Neural crest cell (in vitro differentiated cells): ENCODE data around the gene LDHD. TPM values are rescaled to one million over a fixed set of nuclear protein-coding genes. Genes with fewer than 3 reads are reported as not detected.
"Not testable (repeated sequence)": the region's sequence is repeated elsewhere in the genome, so short reads cannot be mapped to it uniquely, and the experiment has no call there.

Source experiments
- DNase-seq: peaks from one replicate; pipeline ENCODE4 v3.0.0; 2021; ENCODE audit warnings: low read depth, mixed read lengths, low spot score
- H3K27ac Mint-ChIP-seq: one replicate; pipeline ENCODE4 v1.8.0; 2021; ENCODE audit warnings: mild to moderate bottlenecking, mixed read lengths; ENCODE audit not compliant: unreplicated experiment
- H3K27me3 Mint-ChIP-seq: 2 replicates; pipeline ENCODE4 v1.8.0; 2021; ENCODE audit warnings: low read depth, mild to moderate bottlenecking, mixed read lengths
- H3K36me3 Mint-ChIP-seq: 2 replicates; pipeline ENCODE4 v1.8.0; 2021; ENCODE audit warnings: low read depth, mild to moderate bottlenecking, mixed read lengths
- H3K4me1 Mint-ChIP-seq: 2 replicates; pipeline ENCODE4 v1.8.0; 2021; ENCODE audit warnings: mixed read lengths
- H3K4me3 Mint-ChIP-seq: one replicate; pipeline ENCODE4 v1.8.0; 2021; ENCODE audit warnings: mild to moderate bottlenecking, mixed read lengths
- H3K9me3 Mint-ChIP-seq: 2 replicates; pipeline ENCODE4 v1.8.0; 2021; ENCODE audit warnings: mixed read lengths
- total RNA-seq: library from RNA; stranded (reverse); gene quantifications from 2 replicates; pipeline ENCODE4 v1.2.1, GENCODE V29; 2021
- TF ChIP-seq, protein P1 (sequence below): fragments of 200-600 bp; sonication (generic); conservative IDR thresholded peaks from 2 replicates; pipeline ENCODE4 v1.5.0; 2021; ENCODE audit warnings: antibody characterized with exemption, mild to moderate bottlenecking

LDHD gene
- total RNA-seq, 1 donor from 2014 or later, result 0.56 TPM

DNA sequence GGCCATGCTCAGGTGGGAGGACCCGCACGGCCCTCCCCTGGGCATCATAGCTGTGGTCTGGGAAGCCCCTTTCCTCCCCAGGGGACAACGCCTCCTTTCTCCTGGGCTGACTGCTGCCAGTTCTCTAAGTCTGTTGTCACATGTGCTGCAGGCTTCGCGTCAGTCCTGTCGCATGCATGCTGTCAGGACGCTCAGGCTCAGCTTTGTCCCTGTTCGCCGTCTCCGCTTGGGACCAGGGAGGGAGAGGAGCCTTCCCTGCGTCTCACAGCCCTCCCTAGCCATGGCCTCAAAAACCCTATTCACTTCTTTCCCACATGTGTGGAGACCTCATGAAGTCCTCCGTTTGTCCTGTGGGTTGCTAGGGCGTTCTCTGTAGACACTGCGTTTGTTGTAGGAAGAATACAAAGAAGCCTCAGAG is 21.4 kb downstream of the LDHD start:
- Mint-ChIP-seq H3K9me3 (no peaks in the 10 kb centered on the region), H3K4me1 (peaks cover 42% of the 10 kb centered on the region), H3K27ac (peak overlapping the region; percentile 87), H3K27me3 (no peaks in the 10 kb centered on the region), H3K4me3 (peak overlapping the region; percentile 3), H3K36me3 (no peaks in the 10 kb centered on the region)
- peak; percentile 18 for DNase-seq
- TF ChIP-seq, protein P1, sequence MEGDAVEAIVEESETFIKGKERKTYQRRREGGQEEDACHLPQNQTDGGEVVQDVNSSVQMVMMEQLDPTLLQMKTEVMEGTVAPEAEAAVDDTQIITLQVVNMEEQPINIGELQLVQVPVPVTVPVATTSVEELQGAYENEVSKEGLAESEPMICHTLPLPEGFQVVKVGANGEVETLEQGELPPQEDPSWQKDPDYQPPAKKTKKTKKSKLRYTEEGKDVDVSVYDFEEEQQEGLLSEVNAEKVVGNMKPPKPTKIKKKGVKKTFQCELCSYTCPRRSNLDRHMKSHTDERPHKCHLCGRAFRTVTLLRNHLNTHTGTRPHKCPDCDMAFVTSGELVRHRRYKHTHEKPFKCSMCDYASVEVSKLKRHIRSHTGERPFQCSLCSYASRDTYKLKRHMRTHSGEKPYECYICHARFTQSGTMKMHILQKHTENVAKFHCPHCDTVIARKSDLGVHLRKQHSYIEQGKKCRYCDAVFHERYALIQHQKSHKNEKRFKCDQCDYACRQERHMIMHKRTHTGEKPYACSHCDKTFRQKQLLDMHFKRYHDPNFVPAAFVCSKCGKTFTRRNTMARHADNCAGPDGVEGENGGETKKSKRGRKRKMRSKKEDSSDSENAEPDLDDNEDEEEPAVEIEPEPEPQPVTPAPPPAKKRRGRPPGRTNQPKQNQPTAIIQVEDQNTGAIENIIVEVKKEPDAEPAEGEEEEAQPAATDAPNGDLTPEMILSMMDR, result no peak

DNA sequence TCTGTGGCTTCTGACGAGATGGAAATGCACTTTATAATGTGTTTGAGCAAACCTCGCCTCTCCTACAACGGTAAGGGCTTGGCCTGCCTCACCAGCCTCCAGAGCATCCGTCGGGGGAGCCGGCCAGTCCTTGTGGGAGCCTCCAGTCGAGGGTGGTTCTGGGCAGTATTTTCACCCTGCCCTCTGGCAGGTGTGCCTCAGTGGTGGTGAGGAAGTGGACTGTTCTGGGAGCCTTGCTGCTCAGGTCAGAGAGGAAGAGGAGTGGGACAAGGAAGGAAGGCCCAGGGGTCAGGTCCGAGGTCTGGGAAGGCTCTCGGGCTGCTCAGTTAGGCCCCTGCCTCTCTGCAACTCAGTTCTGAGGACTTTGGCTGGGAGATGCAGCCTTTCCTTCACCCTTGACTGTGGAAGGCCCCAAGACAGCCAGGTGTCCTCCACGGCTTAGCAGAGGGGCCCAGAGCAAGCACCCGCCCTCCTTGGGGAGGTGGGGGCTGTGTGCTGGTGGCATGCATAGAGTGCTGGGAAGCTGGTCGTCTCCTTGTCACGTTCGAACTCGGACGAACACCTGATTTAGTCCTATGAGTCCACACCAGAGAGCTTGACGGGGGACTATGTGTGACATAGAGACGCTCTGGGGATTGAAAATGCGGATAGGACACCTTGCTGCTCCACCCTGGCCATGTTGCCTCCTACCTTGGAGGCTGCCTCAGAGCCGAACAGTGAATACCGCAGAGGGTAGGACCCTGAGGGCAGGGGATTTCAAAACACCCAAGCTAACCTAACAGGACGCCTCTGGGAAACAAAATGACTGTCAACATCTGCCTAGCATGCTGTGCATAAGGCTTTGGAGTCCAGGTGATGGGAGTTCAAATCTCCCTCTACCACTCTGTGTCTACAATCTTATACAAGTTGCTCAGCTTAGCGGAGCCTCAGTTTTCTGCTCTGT is 22.7 kb downstream of the LDHD start:
- Mint-ChIP-seq H3K27ac (peak overlapping the region; percentile 75), H3K27me3 (no peaks in the 10 kb centered on the region)
- TF ChIP-seq, protein P1, result no peak

DNA sequence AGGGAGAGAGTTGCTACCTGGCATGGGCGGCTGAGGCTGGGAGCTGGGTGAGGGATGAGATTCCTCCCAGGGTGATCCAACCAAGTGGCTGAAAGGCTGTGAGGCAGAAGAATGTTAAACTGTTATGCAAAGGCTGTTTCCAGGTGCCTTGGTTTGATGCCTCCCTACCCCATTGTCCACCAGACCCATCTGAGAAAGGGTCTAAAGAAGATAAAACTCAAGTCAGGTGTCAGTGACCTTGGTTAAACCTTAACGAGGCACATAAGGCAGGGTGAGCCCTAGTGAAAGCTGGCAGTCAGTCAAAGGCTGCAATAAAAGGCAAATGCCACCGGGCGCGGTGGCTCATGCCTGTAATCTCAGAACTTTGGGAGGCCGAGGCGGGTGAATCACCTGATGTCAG is 23.8 kb downstream of the LDHD start:
- Mint-ChIP-seq H3K4me3 (no peak overlapping the region), H3K36me3 (peaks cover 2% of the 10 kb centered on the region), H3K4me1 (peaks cover 38% of the 10 kb centered on the region), H3K27ac (no peak overlapping the region), H3K27me3 (no peaks in the 10 kb centered on the region), H3K9me3 (no peaks in the 10 kb centered on the region)
- DNase-seq, result no peak
- TF ChIP-seq, protein P1, result no peak

More for the DNA sequence above, 22.7 kb downstream of the LDHD start:
- H3K36me3 Mint-ChIP-seq, result peaks cover 2% of the 10 kb centered on the region
- no peak for DNase-seq
- no peak overlapping the region for H3K4me3 Mint-ChIP-seq
- H3K4me1 Mint-ChIP-seq, result peaks cover 33% of the 10 kb centered on the region
- no peaks in the 10 kb centered on the region for H3K9me3 Mint-ChIP-seq

DNA sequence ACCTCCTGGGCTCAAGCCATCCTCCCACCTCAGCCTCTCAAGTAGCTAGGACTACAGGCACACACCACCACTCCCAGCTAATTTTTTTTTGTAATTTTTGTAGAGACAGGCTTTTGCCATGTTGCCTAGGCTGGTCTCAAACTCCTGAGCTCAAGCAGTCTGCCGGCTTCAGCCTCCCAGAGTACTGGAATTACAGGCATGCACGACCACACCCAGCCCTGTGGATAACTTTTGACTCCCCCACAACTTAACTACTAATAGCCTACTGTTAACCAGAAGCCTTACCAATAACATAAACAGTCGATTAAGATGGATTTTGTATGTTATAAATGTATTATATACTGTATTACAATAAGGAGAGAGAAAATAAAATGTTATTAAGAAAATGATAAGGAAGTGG is 25.0 kb downstream of the LDHD start:
- H3K36me3 Mint-ChIP-seq, H3K4me3 Mint-ChIP-seq, H3K27ac Mint-ChIP-seq, H3K27me3 Mint-ChIP-seq, H3K9me3 Mint-ChIP-seq, DNase-seq: not testable (repeated sequence)
- peaks cover 33% of the 10 kb centered on the region for H3K4me1 Mint-ChIP-seq

DNA sequence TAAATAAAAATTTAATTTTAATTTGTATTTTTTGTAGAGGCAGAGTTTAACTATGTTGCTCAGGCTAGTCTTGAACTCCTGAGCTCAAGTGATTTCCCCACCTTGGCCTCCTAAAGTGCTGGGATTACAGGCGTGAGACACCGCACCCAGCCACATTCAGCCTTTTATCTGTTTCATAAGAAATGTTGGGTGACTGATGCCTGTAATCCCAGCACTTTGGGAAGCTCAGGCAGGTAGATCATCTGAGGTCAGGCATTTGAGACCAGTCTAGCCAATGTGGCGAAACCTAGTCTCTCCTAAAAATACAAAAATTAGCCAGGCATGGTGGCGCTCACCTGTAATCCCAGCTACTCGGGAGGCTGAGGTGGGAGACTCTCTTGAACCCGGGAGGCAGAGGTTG is 25.7 kb downstream of the LDHD start:
- H3K27ac Mint-ChIP-seq, DNase-seq, H3K27me3 Mint-ChIP-seq, H3K36me3 Mint-ChIP-seq, H3K4me3 Mint-ChIP-seq, H3K9me3 Mint-ChIP-seq: not testable (repeated sequence)
- H3K4me1 Mint-ChIP-seq, result peaks cover 30% of the 10 kb centered on the region

DNA sequence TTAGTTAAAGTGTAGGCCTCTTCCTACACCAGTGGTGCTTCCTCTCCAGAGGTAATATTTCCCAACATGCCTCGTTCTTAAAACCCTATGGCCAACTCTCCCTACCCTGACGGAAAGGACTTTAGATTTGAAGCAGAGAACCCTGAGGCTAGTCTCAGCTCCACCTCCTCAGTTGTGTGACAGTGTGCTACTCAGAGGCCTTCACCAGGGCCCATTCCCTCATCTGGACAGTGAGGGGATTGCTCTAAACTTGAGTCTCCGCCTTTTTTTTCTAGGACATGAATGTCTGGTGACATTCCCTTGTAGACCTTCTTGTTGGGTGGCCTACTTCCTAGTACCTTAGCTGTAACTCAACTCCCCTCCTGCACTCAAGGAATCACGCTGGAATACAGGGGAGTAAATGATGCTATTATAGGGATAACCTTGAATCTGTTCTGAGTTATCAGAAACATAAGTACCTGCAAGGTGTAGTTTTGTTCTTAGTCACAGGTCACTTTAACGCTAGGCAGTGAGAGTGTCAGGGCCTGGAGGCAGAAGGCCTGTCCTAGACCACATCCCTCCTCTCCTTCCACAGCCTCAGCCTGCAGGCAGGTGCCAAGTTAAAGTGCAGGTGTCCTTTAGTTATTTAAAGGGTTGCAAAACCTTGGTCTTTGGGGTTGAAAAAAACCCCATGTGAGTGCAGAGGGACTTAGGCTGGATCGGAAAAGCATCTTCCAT is 26.9 kb downstream of the LDHD start:
- Mint-ChIP-seq H3K36me3 (peaks cover 2% of the 10 kb centered on the region), H3K27ac (no peak overlapping the region), H3K9me3 (no peaks in the 10 kb centered on the region), H3K27me3 (no peaks in the 10 kb centered on the region), H3K4me1 (peaks cover 17% of the 10 kb centered on the region), H3K4me3 (no peak overlapping the region)
- TF ChIP-seq, protein P1, result no peak
- DNase-seq, result no peak
